Thymus (tissue), 11 donors: ENCODE results near the gene EDIL3. TPM values are rescaled to one million over a fixed set of nuclear protein-coding genes. Genes with fewer than 3 reads are reported as not detected.

ENCODE experiments used
- DNase-seq, 9 donors: peaks; one replicate each; pipeline ENCODE4 v3.0.0-alpha.2; 2013; ENCODE audit warnings: low spot score in 9 of 9, low read depth in 6 of 9, missing footprints in 1 of 9
- H3K27ac ChIP-seq, 2 donors: one replicate each; pipeline ENCODE4 v1.5.1; 2013; ENCODE audit warnings: control low read depth in 1 of 2, low read depth in 1 of 2, low read length in 1 of 2, mild to moderate bottlenecking in 1 of 2, moderate library complexity in 1 of 2
- H3K27me3 ChIP-seq, 2 donors: one replicate each; pipeline ENCODE4 v1.5.1; 2013; ENCODE audit warnings: low read length in 1 of 2; ENCODE audit not compliant: control insufficient read depth in 2 of 2, insufficient read depth in 1 of 2
- H3K36me3 ChIP-seq, 2 donors: one replicate each; pipeline ENCODE4 v1.5.1; 2013; ENCODE audit warnings: low read length in 1 of 2, mild to moderate bottlenecking in 1 of 2, moderate library complexity in 1 of 2; ENCODE audit not compliant: control insufficient read depth in 2 of 2, insufficient read depth in 2 of 2
- H3K4me1 ChIP-seq, 2 donors: one replicate each; pipeline ENCODE4 v1.5.1; 2013; ENCODE audit warnings: low read length in 2 of 2; ENCODE audit not compliant: control insufficient read depth in 2 of 2, insufficient read depth in 2 of 2
- H3K4me3 ChIP-seq, 2 donors: one replicate each; pipeline ENCODE4 v1.5.1; 2013; ENCODE audit warnings: low read length in 2 of 2, control low read depth in 1 of 2, mild to moderate bottlenecking in 1 of 2
- H3K9me3 ChIP-seq, 2 donors: one replicate each; pipeline ENCODE4 v1.5.1; 2013; ENCODE audit warnings: low read length in 1 of 2, mild to moderate bottlenecking in 1 of 2; ENCODE audit not compliant: control insufficient read depth in 2 of 2, insufficient read depth in 1 of 2
- WGBS: extraction: QIAGEN DNeasy Blood & Tissue Kit; methylation state at CpG from one replicate; pipeline ENCODE4 v1.1.7; 2013; 5-methylcytosine and 5-hydroxymethylcytosine counted together
- polyA plus RNA-seq: library from polyadenylated mRNA; stranded (reverse); fragments of 200-250 nt; gene quantifications from one replicate; pipeline ENCODE4 v1.2.3, GENCODE V29; 2013
- total RNA-seq: library from RNA; stranded (reverse); fragments of 120-200 nt; gene quantifications from one replicate; pipeline ENCODE4 v1.2.4, GENCODE V29; 2013
- donor health status: healthy.

The EDIL3 gene
- total and polyA plus RNA-seq, 2 donors: 0.52 to 2.9 TPM

DNA sequence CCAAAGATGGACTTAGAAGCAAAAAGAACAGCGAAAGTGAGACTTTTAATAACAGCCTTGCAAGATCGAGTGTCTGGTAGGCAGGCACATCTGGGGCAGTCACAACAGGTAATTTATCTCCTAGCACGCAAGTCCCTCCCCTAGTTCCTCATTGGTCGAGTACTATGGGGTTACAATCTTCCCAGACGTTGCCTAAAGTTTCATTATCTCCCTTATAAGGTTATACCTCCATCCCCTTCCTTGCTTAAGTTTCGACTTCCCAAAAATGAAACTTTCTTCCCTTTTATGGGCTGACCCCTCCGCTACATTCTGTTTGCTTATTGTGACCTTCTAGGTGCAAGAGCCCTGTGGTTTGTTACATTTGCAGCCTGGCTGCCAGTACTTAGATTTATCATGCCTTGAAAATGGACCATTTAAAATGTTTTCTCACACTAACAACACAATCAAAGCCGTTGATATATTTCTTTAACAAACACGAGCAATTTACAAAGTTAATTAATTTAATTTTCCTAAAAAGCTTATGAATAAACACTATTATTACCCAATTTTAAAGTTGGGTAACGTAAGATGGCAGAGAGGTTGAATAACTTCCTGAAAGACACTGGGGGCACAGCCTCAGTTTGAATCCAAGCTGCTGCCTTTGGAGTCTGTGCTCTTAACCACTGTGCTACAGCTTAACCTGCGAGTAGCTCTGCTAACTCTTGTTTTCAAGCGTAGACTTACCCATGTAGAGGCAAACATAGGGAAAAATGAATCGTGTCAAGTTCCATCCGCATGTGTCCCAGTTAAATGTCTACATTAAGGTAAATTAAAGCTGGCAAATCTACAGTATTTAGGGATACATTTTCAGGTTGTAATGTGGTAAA is 91.7 kb downstream of the EDIL3 start:
- no peak overlapping the region for H3K4me3 ChIP-seq
- no peaks in the 10 kb centered on the region for H3K36me3 ChIP-seq
- no peaks in the 10 kb centered on the region for H3K9me3 ChIP-seq
- no peak overlapping the region for H3K27ac ChIP-seq
- DNase-seq: no peak
- no peaks in the 10 kb centered on the region for H3K4me1 ChIP-seq
- no peaks in the 10 kb centered on the region for H3K27me3 ChIP-seq
- WGBS: 88% methylated on average over 14 of the region's 14 CpGs

DNA sequence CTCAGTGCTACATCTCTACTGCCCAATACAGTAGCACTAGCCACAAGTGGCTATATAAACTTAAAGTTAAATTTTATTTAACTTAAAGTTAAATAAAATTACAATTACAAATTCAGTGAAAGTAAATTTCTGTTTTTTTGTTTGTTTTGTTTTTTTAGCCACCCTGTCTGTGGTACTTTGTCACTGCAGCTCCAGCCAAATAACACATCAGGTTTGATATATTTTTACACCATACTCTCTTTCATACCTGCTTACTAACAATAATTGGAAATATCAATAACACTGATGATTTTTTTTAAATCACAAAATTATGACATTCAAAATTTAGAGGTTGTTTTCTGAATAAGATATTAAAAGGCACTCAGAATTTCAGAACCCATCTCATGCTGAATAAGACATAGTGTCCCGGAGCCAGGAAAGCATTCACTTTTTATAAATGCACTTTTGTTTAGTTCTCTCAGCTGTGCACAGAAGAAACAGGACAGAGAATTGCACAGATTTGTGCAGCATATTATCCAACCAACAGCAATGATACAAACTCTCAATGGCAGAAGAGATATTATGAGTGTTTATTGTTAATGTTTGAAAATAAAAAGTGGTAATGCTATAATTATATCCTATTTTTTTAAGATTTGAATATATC is 92.6 kb downstream of the EDIL3 start:
- WGBS: 99% methylated on average over 1 of the region's 1 CpG
- H3K27me3 ChIP-seq: no peaks in the 10 kb centered on the region
- H3K9me3 ChIP-seq: no peaks in the 10 kb centered on the region
- H3K36me3 ChIP-seq: no peaks in the 10 kb centered on the region
- DNase-seq: no peak
- H3K27ac ChIP-seq: no peak overlapping the region
- H3K4me3 ChIP-seq: no peak overlapping the region
- H3K4me1 ChIP-seq: no peaks in the 10 kb centered on the region

DNA sequence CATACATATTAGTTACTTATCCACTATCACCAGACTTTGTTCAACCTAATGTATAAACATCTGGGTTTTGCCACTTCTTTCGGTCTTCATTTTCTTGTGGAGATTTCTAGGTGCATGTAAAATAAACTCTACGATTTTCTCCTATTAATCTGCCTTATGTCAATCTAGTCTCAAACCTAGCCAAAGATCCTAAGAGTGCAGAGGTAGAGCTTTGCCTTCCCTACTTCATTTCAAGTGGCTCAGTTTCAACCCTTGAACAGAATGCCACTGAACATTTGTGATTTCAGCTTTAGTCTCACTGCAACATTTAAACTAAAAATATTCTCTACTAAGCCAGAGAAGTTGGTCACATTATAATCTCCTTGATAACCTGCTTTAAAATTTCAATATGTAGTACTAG is 94.0 kb downstream of the EDIL3 start:
- DNase-seq: no peak
- Histone ChIP-seq H3K27ac (no peak overlapping the region), H3K27me3 (no peaks in the 10 kb centered on the region), H3K9me3 (no peaks in the 10 kb centered on the region), H3K4me1 (no peaks in the 10 kb centered on the region), H3K4me3 (no peak overlapping the region), H3K36me3 (no peaks in the 10 kb centered on the region)
- 97% methylated on average over 2 of the region's 2 CpGs for WGBS

DNA sequence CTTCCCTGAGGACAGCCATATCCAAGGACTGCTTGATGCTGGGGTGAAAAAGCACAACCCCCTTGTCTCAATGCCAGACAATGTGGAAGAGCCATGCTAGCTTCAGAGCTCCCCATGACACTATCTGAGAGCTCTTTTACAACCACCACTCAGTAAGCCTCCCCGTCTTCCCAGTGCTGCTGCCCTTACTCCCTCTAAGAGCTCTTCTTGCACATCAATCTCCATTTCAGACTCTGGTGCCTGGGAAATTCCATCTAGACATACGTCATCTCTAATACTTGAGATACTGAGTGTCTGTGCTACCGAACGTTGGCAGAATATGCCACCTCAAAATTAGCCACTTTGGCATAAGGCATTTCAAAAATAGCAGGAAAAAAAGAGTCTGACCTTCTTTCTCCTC is 94.5 kb downstream of the EDIL3 start:
- Histone ChIP-seq H3K36me3 (no peaks in the 10 kb centered on the region), H3K4me1 (no peaks in the 10 kb centered on the region), H3K4me3 (no peak overlapping the region), H3K27me3 (no peaks in the 10 kb centered on the region), H3K9me3 (no peaks in the 10 kb centered on the region), H3K27ac (no peak overlapping the region)
- DNase-seq: no peak
- 94% methylated on average over 4 of the region's 4 CpGs for WGBS

DNA sequence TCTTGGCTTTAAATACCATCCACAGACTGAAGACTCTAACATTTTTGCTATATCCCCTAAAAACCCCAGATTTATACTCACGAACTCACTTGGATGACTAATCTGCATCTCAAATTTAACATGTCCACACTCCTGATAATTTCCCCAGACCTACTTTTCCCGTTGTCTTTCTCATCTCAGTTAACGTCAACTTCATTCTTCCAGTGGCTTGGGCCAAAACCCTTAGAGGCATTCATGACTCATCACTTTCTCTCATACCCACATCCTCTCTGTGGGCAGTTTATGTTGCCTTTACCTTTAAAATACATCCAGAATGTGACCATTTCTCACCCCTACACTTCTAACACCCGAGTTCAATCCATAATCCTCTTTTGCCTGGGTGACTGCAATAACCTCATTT is 96.7 kb downstream of the EDIL3 start:
- Histone ChIP-seq H3K4me3 (no peak overlapping the region), H3K4me1 (no peaks in the 10 kb centered on the region), H3K9me3 (no peaks in the 10 kb centered on the region), H3K27ac (no peak overlapping the region), H3K36me3 (no peaks in the 10 kb centered on the region), H3K27me3 (no peaks in the 10 kb centered on the region)
- DNase-seq: no peak
- WGBS: 23% methylated on average over 4 of the region's 4 CpGs

DNA sequence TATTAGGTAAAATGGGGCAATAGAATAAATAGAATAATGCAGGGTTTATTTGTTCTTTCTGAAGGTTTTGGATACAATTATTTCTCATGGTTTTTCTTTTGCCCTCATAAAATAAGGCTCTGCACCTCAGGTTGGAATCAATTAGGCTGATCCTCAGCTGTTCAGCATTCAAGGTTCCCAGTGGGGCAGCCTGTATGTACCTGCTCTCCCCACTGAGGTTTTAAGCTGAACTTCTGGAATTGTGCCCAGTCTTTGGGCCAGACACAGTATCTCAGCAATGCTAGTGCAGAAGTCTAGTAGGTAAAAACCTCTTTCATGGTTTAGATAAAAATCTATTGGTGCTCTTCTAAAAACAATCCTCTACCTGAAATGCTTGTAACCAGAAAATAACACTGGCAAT is 98.0 kb downstream of the EDIL3 start:
- H3K27ac ChIP-seq: no peak overlapping the region
- no peak overlapping the region for H3K4me3 ChIP-seq
- no peaks in the 10 kb centered on the region for H3K27me3 ChIP-seq
- H3K36me3 ChIP-seq: no peaks in the 10 kb centered on the region
- no peaks in the 10 kb centered on the region for H3K9me3 ChIP-seq
- DNase-seq: no peak
- no peaks in the 10 kb centered on the region for H3K4me1 ChIP-seq

DNA sequence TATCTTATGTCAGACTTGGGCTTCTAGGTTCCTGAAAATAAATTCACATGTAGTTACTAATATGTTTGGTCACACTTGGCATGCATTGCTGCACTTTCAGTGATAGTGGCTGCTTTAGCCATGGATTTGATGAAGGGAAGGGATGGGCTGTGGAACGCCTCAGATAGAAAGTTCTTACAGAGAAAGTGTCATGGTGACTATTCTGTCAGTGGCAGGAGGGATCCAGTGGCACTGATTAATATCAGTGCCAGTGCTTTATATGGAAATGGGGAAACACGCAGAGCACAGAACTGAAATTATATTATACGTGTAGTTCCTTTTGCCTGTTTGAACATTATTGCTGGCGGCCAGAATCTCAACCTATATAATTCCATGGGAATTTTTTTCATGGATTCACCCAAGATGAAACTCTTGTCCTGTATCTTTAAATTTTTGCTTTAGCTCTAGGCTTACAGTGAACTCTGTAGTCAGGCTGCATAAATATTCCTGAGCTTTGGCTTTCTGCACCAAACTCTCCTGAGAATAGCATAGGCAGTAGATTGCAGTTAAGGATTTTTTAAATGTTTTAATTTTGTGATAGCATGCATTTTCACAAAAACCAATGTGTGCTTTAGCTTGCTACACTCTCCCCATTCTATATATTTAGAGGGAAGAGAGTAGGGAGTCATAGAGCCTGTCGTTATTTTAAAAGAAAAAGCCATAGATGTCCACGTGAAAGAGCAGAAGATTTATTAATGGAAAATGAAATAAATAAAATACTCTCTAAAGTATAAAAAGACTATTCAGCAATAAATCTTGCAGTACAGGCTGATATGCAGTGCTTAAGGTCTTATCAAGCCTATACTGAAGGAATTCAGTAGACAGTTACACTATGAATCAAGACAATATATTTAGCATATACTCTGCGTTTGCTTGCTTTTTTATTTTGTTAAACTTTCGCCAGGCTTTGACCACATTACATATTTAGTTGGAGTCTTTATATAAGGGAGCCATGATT is 98.7 kb downstream of the EDIL3 start:
- no peaks in the 10 kb centered on the region for H3K4me1 ChIP-seq
- H3K27me3 ChIP-seq: no peaks in the 10 kb centered on the region
- no peaks in the 10 kb centered on the region for H3K9me3 ChIP-seq
- WGBS: 94% methylated on average over 8 of the region's 8 CpGs
- DNase-seq: no peak
- no peaks in the 10 kb centered on the region for H3K36me3 ChIP-seq
- no peak overlapping the region for H3K27ac ChIP-seq
- no peak overlapping the region for H3K4me3 ChIP-seq

DNA sequence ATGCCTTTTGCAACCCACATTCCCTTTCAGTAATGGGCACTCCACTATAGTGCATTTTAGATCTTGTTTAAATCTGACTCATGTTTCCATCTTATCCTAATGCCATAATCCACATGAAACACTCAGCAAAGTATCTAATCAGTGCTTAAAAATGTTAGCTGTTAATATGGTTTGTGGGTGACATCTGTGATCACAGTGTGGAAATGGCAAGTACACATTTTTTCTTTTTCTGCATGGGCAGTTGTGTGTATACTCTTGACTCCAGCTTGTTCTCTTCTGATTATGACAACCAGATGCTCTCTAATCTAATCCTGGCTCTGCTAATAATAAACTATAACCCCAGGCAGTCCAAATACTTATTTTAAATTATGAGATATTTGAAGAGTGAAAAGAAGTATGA is 103.3 kb downstream of the EDIL3 start:
- no peak overlapping the region for H3K4me3 ChIP-seq
- H3K27ac ChIP-seq: no peak overlapping the region
- no peaks in the 10 kb centered on the region for H3K9me3 ChIP-seq
- no peaks in the 10 kb centered on the region for H3K4me1 ChIP-seq
- H3K36me3 ChIP-seq: no peaks in the 10 kb centered on the region
- no peak for DNase-seq
- no peaks in the 10 kb centered on the region for H3K27me3 ChIP-seq

DNA sequence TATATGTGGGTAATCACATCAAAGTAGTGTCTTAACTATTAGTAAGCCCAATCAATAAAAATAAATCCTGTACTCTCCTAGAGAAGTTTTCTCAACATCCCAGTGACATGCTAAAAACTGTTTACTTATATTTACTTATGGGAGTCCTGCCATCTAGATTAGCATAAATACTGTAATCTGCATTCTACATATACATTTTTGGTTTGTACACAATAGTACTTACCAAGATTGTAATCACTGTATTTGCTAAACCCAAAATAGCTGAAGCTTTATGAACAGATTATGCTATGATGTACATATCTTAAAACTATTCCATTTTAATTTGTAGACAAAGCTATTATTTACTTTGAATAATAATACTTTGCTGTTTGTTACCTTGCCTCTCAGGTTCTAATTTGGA is 105.4 kb downstream of the EDIL3 start:
- Histone ChIP-seq H3K27me3 (no peaks in the 10 kb centered on the region), H3K27ac (no peak overlapping the region), H3K36me3 (no peaks in the 10 kb centered on the region), H3K9me3 (no peaks in the 10 kb centered on the region), H3K4me1 (no peaks in the 10 kb centered on the region), H3K4me3 (no peak overlapping the region)
- DNase-seq: no peak
